ENCODE measurements around the gene NOB1. TPM values are rescaled to one million over a fixed set of nuclear protein-coding genes. Genes with fewer than 3 reads are reported as not detected.

The NOB1 gene
- polyA plus RNA-seq, 2 of the 4 experiments (the other 2 are of a cell fraction), result 123 to 134 TPM

DNA sequence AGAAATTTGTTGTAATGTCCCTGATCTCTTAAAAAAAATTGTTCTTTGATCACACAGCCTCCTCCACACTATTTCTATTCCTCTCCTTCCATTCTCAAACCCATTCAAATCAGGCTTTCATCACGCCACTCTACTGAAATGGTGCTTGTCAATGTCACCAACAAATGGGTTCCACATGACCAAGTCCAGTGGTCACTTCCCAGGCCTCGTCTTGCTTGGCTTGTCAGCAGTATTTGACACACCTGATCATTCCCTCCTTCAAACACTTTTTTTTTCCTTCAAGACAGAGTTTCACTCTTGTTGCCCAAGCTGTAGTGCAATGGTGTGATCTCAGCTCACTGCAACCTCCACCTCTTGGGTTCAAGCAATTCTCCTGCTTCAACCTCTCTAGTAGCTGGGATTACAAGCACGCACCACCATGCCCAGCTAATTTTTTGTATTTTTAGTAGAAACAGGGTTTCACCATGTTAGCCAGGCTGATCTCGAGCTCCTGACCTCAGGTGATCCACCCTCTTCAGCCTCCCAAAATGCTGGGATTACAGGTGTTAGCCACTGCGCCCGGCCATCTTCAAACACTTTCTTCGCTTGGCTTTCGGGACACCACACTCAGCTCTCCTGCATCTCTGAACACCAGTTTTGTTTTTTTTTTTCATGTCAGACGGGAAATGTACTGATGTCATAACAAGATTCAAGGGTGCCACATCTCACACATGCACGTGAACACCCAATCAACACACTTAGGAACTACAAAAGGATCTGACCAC is 46.6 kb downstream of the NOB1 start (continued):
- TF ChIP-seq RNF2 (IDR thresholded peaks at IDR 0.05; ENCODE audit: borderline replicate concordance, low read depth), result no peak
- no peak for TF ChIP-seq CHD2 (IDR thresholded peaks at IDR 0.05; ENCODE audit: low read length, partially characterized antibody)
- TF ChIP-seq BHLHE40 (IDR thresholded peaks at IDR 0.05; ENCODE audit: low read depth, low read length), result no peak
- TF ChIP-seq CBX2 (IDR thresholded peaks at IDR 0.05; ENCODE audit: borderline replicate concordance, low read depth), result no peak
- no peak for TF ChIP-seq ZNF302 (CRISPR knock-in tag; IDR thresholded peaks at IDR 0.05)
- TF ChIP-seq HEYL (CRISPR knock-in tag; IDR thresholded peaks at IDR 0.05), result no peak
- no peak for TF ChIP-seq MAZ (IDR thresholded peaks at IDR 0.05; ENCODE audit: borderline replicate concordance, low read depth, low read length)
- no peak for TF ChIP-seq EHMT2 (IDR thresholded peaks at IDR 0.05; ENCODE audit: low read depth)
- TF ChIP-seq ZFP36 (IDR thresholded peaks at IDR 0.05; ENCODE audit: borderline replicate concordance, partially characterized antibody), result no peak
- no peak for TF ChIP-seq MAX (IDR thresholded peaks at IDR 0.05)
- no peak for TF ChIP-seq USF2 (IDR thresholded peaks at IDR 0.05)
- no peak; the same call in none of the 2 replicates for TF ChIP-seq FOSB (CRISPR knock-in tag; IDR thresholded peaks at IDR 0.05)
- no peak for TF ChIP-seq HOXB5 (CRISPR knock-in tag; IDR thresholded peaks at IDR 0.05)
- TF ChIP-seq, protein P1, sequence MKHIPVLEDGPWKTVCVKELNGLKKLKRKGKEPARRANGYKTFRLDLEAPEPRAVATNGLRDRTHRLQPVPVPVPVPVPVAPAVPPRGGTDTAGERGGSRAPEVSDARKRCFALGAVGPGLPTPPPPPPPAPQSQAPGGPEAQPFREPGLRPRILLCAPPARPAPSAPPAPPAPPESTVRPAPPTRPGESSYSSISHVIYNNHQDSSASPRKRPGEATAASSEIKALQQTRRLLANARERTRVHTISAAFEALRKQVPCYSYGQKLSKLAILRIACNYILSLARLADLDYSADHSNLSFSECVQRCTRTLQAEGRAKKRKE (CRISPR knock-in tag; IDR thresholded peaks at IDR 0.05; ENCODE audit: low read depth), result no peak
- TF ChIP-seq POLR2AphosphoS2 (conservative IDR thresholded peaks at IDR 0.05; ENCODE audit: low read length), result peak; percentile 72
- TF ChIP-seq MAFK (IDR thresholded peaks at IDR 0.05; ENCODE audit: partially characterized antibody), result no peak

GRCh38 chr16:69706975-69707340 is 47.8 kb downstream of the NOB1 start:
- Histone ChIP-seq H3K4me2 (no peak overlapping the region; the same call in 2 of the 3 replicates), H3K4me3 (no peak overlapping the region), H3K27ac (peak overlapping the region in 1 of 2 experiments; percentile 10; a peak in 1 of 6 replicates), H3K4me1 (peaks cover 70% of the 10 kb centered on the region), H3K9me3 (no peaks in the 10 kb centered on the region)
- DNase-seq (ENCODE audit: low read depth in 1 of 2, low spot score in 1 of 2) (no peak), ATAC-seq (peak in 1 of 2 experiments; percentile 4; a peak in 3 of 6 replicates), FAIRE-seq (no peak)
- CTCF ChIA-PET, result interaction anchor here (0.7 to 4.5 kb wide), 3 partner anchors 48 to 309 kb away, joined by 3 to 36 read pairs (median 10); partner anchors contain the start of gene NOB1
- TF ChIP-seq POLR2AphosphoS2 (conservative IDR thresholded peaks at IDR 0.05; ENCODE audit: low read length) (peak; percentile 46; the same call in 1 of the 2 replicates), SMC3 (IDR thresholded peaks at IDR 0.05) (no peak)
- POLR2A ChIA-PET, result interaction anchor here (0.7 kb wide), 3 partner anchors 56 to 176 kb away, joined by 3 to 8 read pairs (median 6); no protein-coding TSS in a partner anchor
- whole genome bisulfite sequencing (ENCODE audit: missing lambda C conversion rate), result 73% methylated on average over 2 of the region's 2 CpGs

DNA sequence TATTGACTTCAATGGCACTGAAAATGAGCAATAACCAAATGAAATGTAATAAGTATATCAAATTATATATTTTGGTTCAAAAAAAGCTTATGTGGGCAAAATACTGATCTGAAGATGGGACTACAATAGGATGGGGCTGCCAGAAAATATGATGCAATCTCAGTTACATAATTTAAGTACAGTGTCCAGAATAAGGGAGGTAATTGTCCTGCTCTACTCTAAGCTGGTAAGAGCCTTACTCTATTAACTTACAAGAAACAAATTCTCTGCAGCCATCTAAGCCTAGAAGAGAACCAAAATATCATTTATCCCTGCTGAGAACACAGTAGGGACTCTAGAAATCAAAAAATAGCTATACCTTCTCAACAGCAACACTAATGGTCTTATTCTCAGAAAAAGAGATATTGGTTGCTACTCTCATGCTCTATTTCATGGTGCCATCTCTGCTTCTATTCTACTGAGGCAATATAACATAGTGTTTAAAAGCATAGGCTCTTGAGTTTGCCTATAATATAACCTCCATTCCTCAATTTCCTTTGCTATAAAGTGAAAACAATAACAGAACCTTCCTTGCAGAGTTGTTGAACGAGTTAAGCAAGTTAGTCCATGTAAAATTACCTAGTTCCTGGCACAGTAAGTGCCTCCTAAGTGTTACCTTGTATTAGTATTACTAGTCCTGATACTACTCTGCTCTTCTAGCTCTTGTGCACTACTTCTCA is 48.3 kb downstream of the NOB1 start:
- Histone ChIP-seq H3K4me2 (peak overlapping the region; percentile 10; the same call in 1 of the 3 replicates), H3K4me3 (no peak overlapping the region), H3K4me1 (peaks cover 64% of the 10 kb centered on the region), H3K27ac (peak overlapping the region; percentile 10; a peak in 2 of 6 replicates), H3K9me3 (no peaks in the 10 kb centered on the region)
- DNase-seq (ENCODE audit: low read depth in 1 of 2, low spot score in 1 of 2) (no peak), ATAC-seq (peak in 1 of 2 experiments; percentile 12; a peak in 3 of 6 replicates), FAIRE-seq (no peak)
- 76% methylated on average over 1 of the region's 1 CpG for WGBS (ENCODE audit: missing lambda C conversion rate)
- POLR2A ChIA-PET, result interaction anchor here (0.6 to 0.9 kb wide), 7 partner anchors 20 to 308 kb away, joined by 3 to 8 read pairs (median 3); partner anchors contain the start of genes NOB1 and NQO1
- CTCF ChIA-PET, result interaction anchor here (0.7 to 4.5 kb wide), 3 partner anchors 48 to 309 kb away, joined by 3 to 36 read pairs (median 10); partner anchors contain the start of gene NOB1
- TF ChIP-seq ZNF302 (CRISPR knock-in tag; IDR thresholded peaks at IDR 0.05), result no peak
- no peak for TF ChIP-seq CHD4 (IDR thresholded peaks at IDR 0.05; ENCODE audit: borderline replicate concordance)
- no peak for TF ChIP-seq BCL3 (IDR thresholded peaks at IDR 0.05)
- no peak for TF ChIP-seq FOXS1 (CRISPR knock-in tag; IDR thresholded peaks at IDR 0.05)
- TF ChIP-seq RARB (CRISPR knock-in tag; IDR thresholded peaks at IDR 0.05), result peak; percentile 10; the same call in 1 of the 2 replicates
- TF ChIP-seq E2F6 (IDR thresholded peaks at IDR 0.05; ENCODE audit: borderline replicate concordance, low read depth), result no peak
- 0 out of 2 replicates have a peak, but pooled peaks have one; percentile 62 for TF ChIP-seq FOSB (CRISPR knock-in tag; IDR thresholded peaks at IDR 0.05)
- TF ChIP-seq JUN (IDR thresholded peaks at IDR 0.05), result peak in 1 of 2 experiments; percentile 58; a peak in 2 of 5 replicates
- TF ChIP-seq EHMT2 (IDR thresholded peaks at IDR 0.05; ENCODE audit: low read depth), result no peak
- TF ChIP-seq, protein P2, sequence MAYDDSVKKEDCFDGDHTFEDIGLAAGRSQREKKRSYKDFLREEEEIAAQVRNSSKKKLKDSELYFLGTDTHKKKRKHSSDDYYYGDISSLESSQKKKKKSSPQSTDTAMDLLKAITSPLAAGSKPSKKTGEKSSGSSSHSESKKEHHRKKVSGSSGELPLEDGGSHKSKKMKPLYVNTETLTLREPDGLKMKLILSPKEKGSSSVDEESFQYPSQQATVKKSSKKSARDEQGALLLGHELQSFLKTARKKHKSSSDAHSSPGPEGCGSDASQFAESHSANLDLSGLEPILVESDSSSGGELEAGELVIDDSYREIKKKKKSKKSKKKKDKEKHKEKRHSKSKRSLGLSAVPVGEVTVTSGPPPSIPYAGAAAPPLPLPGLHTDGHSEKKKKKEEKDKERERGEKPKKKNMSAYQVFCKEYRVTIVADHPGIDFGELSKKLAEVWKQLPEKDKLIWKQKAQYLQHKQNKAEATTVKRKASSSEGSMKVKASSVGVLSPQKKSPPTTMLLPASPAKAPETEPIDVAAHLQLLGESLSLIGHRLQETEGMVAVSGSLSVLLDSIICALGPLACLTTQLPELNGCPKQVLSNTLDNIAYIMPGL (CRISPR knock-in tag; IDR thresholded peaks at IDR 0.05; ENCODE audit: borderline replicate concordance), result peak; percentile 66
- peak; percentile 56 for TF ChIP-seq MAFK (IDR thresholded peaks at IDR 0.05; ENCODE audit: partially characterized antibody)
- no peak for TF ChIP-seq GATA3 (IDR thresholded peaks at IDR 0.05; ENCODE audit: borderline replicate concordance)
- TF ChIP-seq HOXB5 (CRISPR knock-in tag; IDR thresholded peaks at IDR 0.05), result no peak
- 0 out of 2 replicates have a peak, but pooled peaks have one; percentile 30 for TF ChIP-seq HOXA7 (CRISPR knock-in tag; IDR thresholded peaks at IDR 0.05)
